Neuronal stem cell (in vitro differentiated cells): ENCODE measurements around the gene TBC1D4.

Experiments used
- DNase-seq: peaks from one replicate; pipeline ENCODE4 v3.0.0-alpha.2; 2013; ENCODE audit warnings: low spot score
- H2AFZ ChIP-seq: one replicate; pipeline ENCODE4 v1.6.1; 2013; ENCODE audit warnings: mild to moderate bottlenecking, low read length, inconsistent platforms
- H2AK5ac ChIP-seq: 2 replicates; pipeline ENCODE4 v1.6.1; 2013; ENCODE audit warnings: low read depth, mild to moderate bottlenecking, inconsistent platforms, low read length, moderate library complexity, mixed read lengths
- H2BK120ac ChIP-seq: 2 replicates; pipeline ENCODE4 v1.6.1; 2013; ENCODE audit warnings: low read depth, mild to moderate bottlenecking, inconsistent platforms, low read length, moderate library complexity, mixed read lengths
- H2BK12ac ChIP-seq: one replicate; pipeline ENCODE4 v1.6.1; 2013; ENCODE audit warnings: low read length, inconsistent platforms
- H2BK15ac ChIP-seq: 2 replicates; pipeline ENCODE4 v1.6.1; 2013; ENCODE audit warnings: mild to moderate bottlenecking, low read length, inconsistent platforms, mixed read lengths
- H2BK5ac ChIP-seq: one replicate; pipeline ENCODE4 v1.6.1; 2013; ENCODE audit warnings: inconsistent platforms, mild to moderate bottlenecking, low read length, moderate library complexity
- H3K14ac ChIP-seq: one replicate; pipeline ENCODE4 v1.6.1; 2013; ENCODE audit warnings: low read length, inconsistent platforms
- H3K18ac ChIP-seq: 2 replicates; pipeline ENCODE4 v1.6.1; 2013; ENCODE audit warnings: low read length, inconsistent platforms
- H3K23ac ChIP-seq: 2 replicates; pipeline ENCODE4 v1.6.1; 2013; ENCODE audit warnings: low read depth, mild to moderate bottlenecking, mixed read lengths, low read length, inconsistent platforms; ENCODE audit not compliant: poor library complexity
- H3K27ac ChIP-seq: replicated peaks from 3 replicates; pipeline ENCODE4 v1.5.1; 2013; ENCODE audit warnings: low read length, inconsistent platforms
- H3K27me3 ChIP-seq, 3 experiments: 2 replicates each; pipeline ENCODE4 v1.6.1; 2013; ENCODE audit warnings: low read length in 3 of 3, mild to moderate bottlenecking in 2 of 3, inconsistent platforms in 1 of 3, low read depth in 1 of 3, mixed read lengths in 1 of 3, moderate library complexity in 1 of 3; ENCODE audit not compliant: control insufficient read depth in 3 of 3, insufficient read depth in 3 of 3
- H3K36me3 ChIP-seq, 2 donors: replicated peaks in 1 of 2; 2 replicates each; pipeline ENCODE4 v1.6.1; 2013; ENCODE audit warnings: low read length in 2 of 2; ENCODE audit not compliant: control insufficient read depth in 2 of 2, insufficient read depth in 2 of 2
- H3K4ac ChIP-seq: 2 replicates; pipeline ENCODE4 v1.6.1; 2013; ENCODE audit warnings: inconsistent platforms, mild to moderate bottlenecking, low read length, moderate library complexity
- H3K4me1 ChIP-seq, 2 donors: 1 replicate in 1 of 2; 2 replicates in 1 of 2; pipeline ENCODE4 v1.6.1; 2013; ENCODE audit warnings: low read length in 2 of 2, low read depth in 1 of 2; ENCODE audit not compliant: control insufficient read depth in 2 of 2, insufficient read depth in 1 of 2
- H3K4me2 ChIP-seq: one replicate; pipeline ENCODE4 v1.6.1; 2013; ENCODE audit warnings: mild to moderate bottlenecking, low read length, inconsistent platforms; ENCODE audit not compliant: insufficient read depth, poor library complexity, severe bottlenecking
- H3K4me3 ChIP-seq, 2 donors: 2 replicates each; pipeline ENCODE4 v1.5.1; 2013; ENCODE audit warnings: low read length in 2 of 2, mild to moderate bottlenecking in 2 of 2, inconsistent platforms in 1 of 2, moderate library complexity in 1 of 2
- H3K79me1 ChIP-seq: one replicate; pipeline ENCODE4 v1.6.1; 2013; ENCODE audit warnings: low read depth, mild to moderate bottlenecking, inconsistent platforms, low read length, moderate library complexity
- H3K9ac ChIP-seq: one replicate; pipeline ENCODE4 v1.6.1; 2013; ENCODE audit warnings: mild to moderate bottlenecking, low read depth, low read length, inconsistent platforms; ENCODE audit not compliant: poor library complexity
- H3K9me3 ChIP-seq, 2 donors: replicated peaks in 1 of 2; 2 replicates each; pipeline versions ENCODE3 to v1.6.1; 2013; ENCODE audit warnings: low read length in 2 of 2, mild to moderate bottlenecking in 2 of 2, inconsistent platforms in 1 of 2, low read depth in 1 of 2, mixed read lengths in 1 of 2, moderate library complexity in 1 of 2; ENCODE audit not compliant: control insufficient read depth in 2 of 2, insufficient read depth in 1 of 2
- H4K8ac ChIP-seq: one replicate; pipeline ENCODE4 v1.6.1; 2013; ENCODE audit warnings: low read depth, mild to moderate bottlenecking, inconsistent platforms, low read length, moderate library complexity
- H4K91ac ChIP-seq: one replicate; pipeline ENCODE4 v1.6.1; 2013; ENCODE audit warnings: low read length, low read depth, mild to moderate bottlenecking, inconsistent platforms; ENCODE audit not compliant: poor library complexity
- WGBS, 2 donors: extraction: QIAGEN DNeasy Blood & Tissue Kit; methylation state at CpG; one replicate each; pipeline ENCODE4 v1.1.7; 2013; ENCODE audit warnings: missing lambda C conversion rate in 2 of 2, mixed read lengths in 1 of 2; ENCODE audit not compliant: insufficient read length in 2 of 2, insufficient replicate concordance in 1 of 2; ENCODE audit errors: extremely low coverage in 2 of 2; 5-methylcytosine and 5-hydroxymethylcytosine counted together

TBC1D4 gene

DNA sequence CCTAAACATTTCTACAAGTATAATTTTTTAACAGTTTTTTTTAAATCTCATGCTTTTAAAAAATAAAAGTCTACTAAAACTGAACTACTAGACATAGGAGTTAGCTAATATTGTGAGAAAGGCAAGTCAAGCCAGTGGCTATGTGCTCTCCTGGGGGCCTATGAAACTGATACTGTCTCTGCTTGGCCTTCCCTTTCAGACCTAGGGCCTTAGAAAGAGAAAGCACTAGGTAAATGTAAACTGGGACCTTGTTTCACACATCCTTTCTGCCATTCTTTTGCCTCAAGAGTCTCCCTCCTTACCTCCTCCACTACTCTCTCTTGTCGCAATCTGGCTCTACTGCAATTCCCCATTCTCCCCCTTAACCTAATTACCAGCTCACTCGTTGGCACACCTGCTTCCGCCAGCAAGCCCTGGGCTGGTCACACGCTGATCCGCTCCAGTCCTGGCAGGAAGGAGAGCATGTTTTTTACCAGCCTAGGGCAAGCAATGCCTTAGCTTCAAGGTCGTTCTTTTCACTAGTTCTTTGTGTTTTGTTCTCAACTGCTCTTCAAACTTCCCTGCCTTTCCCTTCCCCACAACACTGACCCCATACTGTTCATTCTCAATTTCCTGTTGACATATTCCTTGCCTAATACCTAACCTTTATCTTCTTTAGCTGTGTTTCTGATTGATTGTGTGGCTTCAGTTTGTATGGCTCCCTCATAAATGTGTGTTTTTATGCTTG lies 23.1 kb downstream of the TBC1D4 start:
- peaks cover 2% of the 10 kb centered on the region for H3K79me1 ChIP-seq
- no peak overlapping the region for H2BK12ac ChIP-seq
- no peak overlapping the region for H3K27ac ChIP-seq
- peaks cover 0 to 5% of the 10 kb centered on the region in 2 donors for H3K36me3 ChIP-seq
- no CpG with 5 or more reads among the region's 6 CpGs for WGBS, 2 donors
- H2AK5ac ChIP-seq: no peak overlapping the region
- peak overlapping the region; percentile 47 for H2AFZ ChIP-seq
- no peak overlapping the region for H2BK120ac ChIP-seq
- no peak overlapping the region for H3K4me3 ChIP-seq
- H3K18ac ChIP-seq: no peak overlapping the region
- H3K14ac ChIP-seq: no peak overlapping the region
- H4K8ac ChIP-seq: no peak overlapping the region
- DNase-seq: no peak
- H3K9ac ChIP-seq: no peak overlapping the region
- peaks cover 0 to 5% of the 10 kb centered on the region in 2 donors for H3K9me3 ChIP-seq
- H2BK15ac ChIP-seq: no peak overlapping the region
- H3K23ac ChIP-seq: no peak overlapping the region
- no peak overlapping the region for H3K4me2 ChIP-seq
- no peak overlapping the region for H4K91ac ChIP-seq
- H2BK5ac ChIP-seq: no peak overlapping the region
- no peaks in the 10 kb centered on the region for H3K27me3 ChIP-seq
- H3K4me1 ChIP-seq: no peaks in the 10 kb centered on the region
- H3K4ac ChIP-seq: no peak overlapping the region

DNA sequence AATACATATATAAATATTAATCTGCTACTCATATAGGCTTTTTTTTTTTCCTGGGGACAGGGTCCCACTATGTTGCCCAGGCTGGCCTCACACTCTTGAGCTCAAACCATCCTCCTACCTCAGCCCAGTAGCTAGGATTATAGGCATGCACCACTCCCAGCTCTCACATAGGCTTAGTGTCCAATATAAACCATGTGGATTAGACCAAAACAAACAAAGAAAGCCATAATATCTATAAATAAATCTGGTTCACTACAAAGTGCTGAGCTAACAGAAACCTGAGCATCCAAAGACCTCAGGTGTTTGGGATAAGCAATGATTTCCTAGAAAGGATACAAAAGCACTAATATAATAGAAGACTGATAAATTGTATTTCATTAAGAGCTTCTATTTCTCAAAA lies 26.0 kb downstream of the TBC1D4 start:
- Histone ChIP-seq H3K14ac (no peak overlapping the region), H2BK5ac (no peak overlapping the region), H3K4ac (no peak overlapping the region), H2BK12ac (no peak overlapping the region), H2BK120ac (no peak overlapping the region), H3K9ac (no peak overlapping the region), H3K27me3 (no peaks in the 10 kb centered on the region), H3K4me3 (no peak overlapping the region), H2AFZ (no peak overlapping the region), H3K9me3 (peaks cover 0 to 5% of the 10 kb centered on the region in 2 donors), H3K23ac (no peak overlapping the region), H2BK15ac (no peak overlapping the region), H3K27ac (no peak overlapping the region), H4K91ac (no peak overlapping the region), H3K4me1 (no peaks in the 10 kb centered on the region), H3K18ac (no peak overlapping the region), H3K36me3 (peaks cover 0 to 5% of the 10 kb centered on the region in 2 donors), H2AK5ac (no peak overlapping the region), H3K4me2 (no peak overlapping the region), H4K8ac (no peak overlapping the region), H3K79me1 (peaks cover 2% of the 10 kb centered on the region)
- DNase-seq: no peak

DNA sequence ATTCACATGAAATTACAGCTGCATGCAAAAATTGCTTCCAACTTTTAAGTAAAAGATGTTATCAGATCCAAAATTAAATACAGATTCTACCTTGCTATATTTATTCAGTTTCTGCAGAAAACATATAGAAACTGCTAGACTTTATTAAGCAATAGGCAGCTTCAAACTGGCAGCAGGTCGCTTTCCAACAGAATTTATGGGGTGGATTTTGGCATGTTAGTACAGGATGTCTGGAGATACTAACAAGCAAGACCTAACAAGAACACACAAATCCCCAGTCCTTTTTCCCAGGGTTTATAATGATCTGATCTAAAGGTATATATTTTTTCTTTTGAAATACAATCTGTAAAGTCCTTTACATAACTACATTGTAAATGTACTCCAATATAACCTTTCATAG lies 27.5 kb downstream of the TBC1D4 start:
- no peak overlapping the region for H2BK15ac ChIP-seq
- H2AK5ac ChIP-seq: no peak overlapping the region
- no peak for DNase-seq
- no peak overlapping the region for H3K23ac ChIP-seq
- H3K9ac ChIP-seq: no peak overlapping the region
- H2BK120ac ChIP-seq: no peak overlapping the region
- peaks cover 2% of the 10 kb centered on the region for H3K79me1 ChIP-seq
- H4K8ac ChIP-seq: no peak overlapping the region
- H3K36me3 ChIP-seq: peaks cover 0 to 5% of the 10 kb centered on the region in 2 donors
- no CpG with 5 or more reads among the region's 1 CpG for WGBS, 2 donors
- H3K4me3 ChIP-seq: no peak overlapping the region
- no peak overlapping the region for H3K27ac ChIP-seq
- H3K18ac ChIP-seq: no peak overlapping the region
- H3K9me3 ChIP-seq: peaks cover 0 to 5% of the 10 kb centered on the region in 2 donors
- H3K27me3 ChIP-seq: no peaks in the 10 kb centered on the region
- no peak overlapping the region for H3K4ac ChIP-seq
- no peaks in the 10 kb centered on the region for H3K4me1 ChIP-seq
- no peak overlapping the region for H2AFZ ChIP-seq
- H2BK12ac ChIP-seq: no peak overlapping the region
- H3K14ac ChIP-seq: no peak overlapping the region
- no peak overlapping the region for H4K91ac ChIP-seq
- H3K4me2 ChIP-seq: no peak overlapping the region
- H2BK5ac ChIP-seq: no peak overlapping the region

DNA sequence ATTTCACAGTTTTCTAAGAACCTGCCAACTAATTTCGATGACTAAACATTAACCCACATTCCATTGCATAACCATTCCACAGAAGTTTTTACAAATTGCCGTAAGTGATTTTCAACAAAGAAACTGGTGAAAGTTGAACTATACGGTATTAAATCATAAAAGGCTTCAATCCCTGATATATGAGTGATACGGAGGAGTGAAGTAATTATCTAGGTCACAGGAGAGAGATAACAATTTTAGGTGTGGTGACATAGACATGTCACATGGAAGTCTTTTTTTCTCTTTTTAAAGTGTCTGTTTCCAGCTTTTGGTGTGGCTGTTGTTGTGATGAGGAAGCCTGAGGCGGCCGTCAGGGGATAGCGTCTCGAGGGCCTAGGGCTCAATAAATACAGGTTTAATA lies 29.4 kb downstream of the TBC1D4 start:
- no peak overlapping the region for H2BK120ac ChIP-seq
- no peak overlapping the region for H2BK12ac ChIP-seq
- H2AFZ ChIP-seq: no peak overlapping the region
- no peaks in the 10 kb centered on the region for H3K27me3 ChIP-seq
- H3K4me3 ChIP-seq: no peak overlapping the region
- H3K36me3 ChIP-seq: peaks cover 0 to under 1% of the 10 kb centered on the region in 2 donors
- no peak overlapping the region for H2AK5ac ChIP-seq
- no peak overlapping the region for H2BK15ac ChIP-seq
- H3K23ac ChIP-seq: no peak overlapping the region
- H3K4me1 ChIP-seq: no peaks in the 10 kb centered on the region
- H3K4ac ChIP-seq: no peak overlapping the region
- no peak overlapping the region for H3K27ac ChIP-seq
- no peak overlapping the region for H2BK5ac ChIP-seq
- no CpG with 5 or more reads among the region's 8 CpGs for WGBS, 2 donors
- H3K18ac ChIP-seq: no peak overlapping the region
- peaks cover 0 to 3% of the 10 kb centered on the region in 2 donors for H3K9me3 ChIP-seq
- H3K4me2 ChIP-seq: no peak overlapping the region
- no peaks in the 10 kb centered on the region for H3K79me1 ChIP-seq
- H3K9ac ChIP-seq: no peak overlapping the region
- H3K14ac ChIP-seq: no peak overlapping the region
- H4K91ac ChIP-seq: no peak overlapping the region
- no peak overlapping the region for H4K8ac ChIP-seq
- DNase-seq: no peak
